Left renal cortex interstitium (tissue), 4 donors: Measurements from ENCODE around the gene ZNF385A. TPM values are rescaled to one million over a fixed set of nuclear protein-coding genes. Genes with fewer than 3 reads are reported as not detected.

Experiments used
- DNase-seq, 4 donors: peaks; one replicate each; pipeline ENCODE4 v3.0.0-alpha.2; 2013; ENCODE audit warnings: low read depth in 4 of 4, low spot score in 2 of 4, missing footprints in 1 of 4
- polyA plus RNA-seq, 4 donors: library from polyadenylated mRNA; unstranded; fragments of 120-200 nt; gene quantifications; one replicate each; pipeline ENCODE4 v1.2.1, GENCODE V29; 2013; ENCODE audit not compliant: insufficient read length in 4 of 4

Gene ZNF385A
- 10 to 100 TPM in 3 of 4 donors, 1 to 10 TPM in 1; 8.6 to 16.2 (median 13.3) TPM for polyA plus RNA-seq

GRCh38 chr12:54384591-54385041 is at the start of gene ZNF385A:
Gene ZNF385A, minus strand, starts transcription at chr12:54384733. Its CDS starts 219 bp downstream, at chr12:54384514.
- no peak for DNase-seq

GRCh38 chr12:54432815-54433164 is 48.3 kb upstream of the ZNF385A start:
- no peak for DNase-seq

- peak in 2 of 4 donors; percentile 39 to 47 for DNase-seq
These were observed 47.6 kb upstream of the ZNF385A start for GRCh38 chr12:54431911-54432814.

- no peak for DNase-seq
These were observed 46.0 kb upstream of the ZNF385A start for GRCh38 chr12:54430471-54431069.

GRCh38 chr12:54429014-54429471 is 44.5 kb upstream of the ZNF385A start:
- no peak for DNase-seq

GRCh38 chr12:54428050-54429013 is 43.8 kb upstream of the ZNF385A start:
- DNase-seq = no peak

- no peak for DNase-seq
These were observed 42.6 kb upstream of the ZNF385A start for GRCh38 chr12:54427106-54427505.

- DNase-seq = no peak
These were observed 42.2 kb upstream of the ZNF385A start for GRCh38 chr12:54426690-54427089.

- DNase-seq = no peak
These were observed 41.2 kb upstream of the ZNF385A start for GRCh38 chr12:54425702-54426101.

- no peak for DNase-seq
These were observed 39.7 kb upstream of the ZNF385A start for GRCh38 chr12:54424224-54424623.

- DNase-seq = no peak
These were observed 39.2 kb upstream of the ZNF385A start for GRCh38 chr12:54423816-54424150.

GRCh38 chr12:54421879-54422250 is 37.3 kb upstream of the ZNF385A start:
- no peak for DNase-seq

GRCh38 chr12:54421175-54421878 is 36.8 kb upstream of the ZNF385A start:
- no peak for DNase-seq

- no peak for DNase-seq
These were observed 36.2 kb upstream of the ZNF385A start for GRCh38 chr12:54420766-54421144.

GRCh38 chr12:54419088-54419887 is 34.8 kb upstream of the ZNF385A start, which contains the start of gene ITGA5:
Gene ITGA5, minus strand, starts transcription at chr12:54419266. Its CDS starts 68 bp downstream, at chr12:54419198.
- DNase-seq = peak in 2 of 4 donors; percentile 23 to 37

- DNase-seq = no peak
These were observed 34.0 kb upstream of the ZNF385A start for GRCh38 chr12:54418441-54419087.

GRCh38 chr12:54417712-54418440 is 33.3 kb upstream of the ZNF385A start:
- DNase-seq = peak in 1 of 4 donors; percentile 36
